Progenitor cell of endocrine pancreas (in vitro differentiated cells): Measurements from ENCODE around the gene KCNQ4. TPM values are rescaled to one million over a fixed set of nuclear protein-coding genes. Genes with fewer than 3 reads are reported as not detected.

Experiments
- DNase-seq: peaks from one replicate; pipeline ENCODE4 v3.0.0; 2021; ENCODE audit warnings: low spot score; ENCODE audit not compliant: unreplicated experiment
- H3K27ac Mint-ChIP-seq: 2 replicates; pipeline ENCODE4 v1.8.0; 2021; ENCODE audit warnings: mild to moderate bottlenecking, moderate library complexity, mixed read lengths
- H3K27me3 Mint-ChIP-seq: 2 replicates; pipeline ENCODE4 v1.8.0; 2021; ENCODE audit warnings: mixed read lengths
- H3K36me3 Mint-ChIP-seq: 2 replicates; pipeline ENCODE4 v1.8.0; 2022; ENCODE audit warnings: mixed read lengths; ENCODE audit not compliant: insufficient read depth
- H3K4me1 Mint-ChIP-seq: 2 replicates; pipeline ENCODE4 v1.8.0; 2021; ENCODE audit warnings: low read depth, mixed read lengths
- H3K4me3 Mint-ChIP-seq: 2 replicates; pipeline ENCODE4 v1.8.0; 2021; ENCODE audit warnings: low read depth, mild to moderate bottlenecking, moderate library complexity, mixed read lengths
- H3K9me3 Mint-ChIP-seq: 2 replicates; pipeline ENCODE4 v1.8.0; 2021; ENCODE audit warnings: low read depth, mixed read lengths
- total RNA-seq: library from RNA; stranded (reverse); gene quantifications from 2 replicates; pipeline ENCODE4 v1.2.1, GENCODE V29; 2021
- TF ChIP-seq, protein P1 (sequence below): fragments of 200-600 bp; sonication (generic); IDR thresholded peaks from one replicate; pipeline ENCODE4 v1.5.0; 2021; ENCODE audit warnings: antibody characterized with exemption, mild to moderate bottlenecking; ENCODE audit not compliant: unreplicated experiment

Gene KCNQ4
- total RNA-seq, 1 donor from 2014 or later, result 0.67 TPM

DNA sequence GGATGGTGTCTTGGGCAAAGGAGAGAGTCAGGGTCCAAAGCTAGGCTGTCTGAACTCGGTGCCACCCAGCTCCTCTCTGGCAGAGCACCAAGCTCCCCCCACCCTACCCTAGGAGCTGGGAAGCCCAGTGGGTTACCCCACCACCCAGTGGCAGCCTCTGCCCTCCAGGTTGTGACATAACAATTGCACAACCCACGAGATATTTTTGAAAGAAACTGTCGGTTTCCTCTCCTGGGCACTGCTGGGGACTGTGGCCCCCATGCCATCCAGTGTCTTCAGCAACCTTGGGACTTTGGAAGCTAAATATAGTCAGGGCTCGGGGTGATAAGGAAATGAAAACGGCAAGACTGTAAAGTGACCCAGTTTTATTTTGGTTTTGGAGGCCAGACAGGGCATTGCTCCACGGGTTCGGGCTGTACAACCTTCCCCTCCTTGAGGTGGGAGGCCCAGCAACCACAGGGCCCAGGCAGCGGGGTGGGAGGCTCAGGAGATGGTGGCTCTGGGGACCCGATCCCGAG, 77.2 kb downstream of the KCNQ4 start:
- Mint-ChIP-seq H3K36me3 (no peaks in the 10 kb centered on the region), H3K27ac (peak overlapping the region; percentile 93), H3K4me1 (peaks cover 30% of the 10 kb centered on the region), H3K4me3 (peak overlapping the region; percentile 81), H3K9me3 (no peaks in the 10 kb centered on the region), H3K27me3 (peaks cover 31% of the 10 kb centered on the region)
- TF ChIP-seq, protein P1, sequence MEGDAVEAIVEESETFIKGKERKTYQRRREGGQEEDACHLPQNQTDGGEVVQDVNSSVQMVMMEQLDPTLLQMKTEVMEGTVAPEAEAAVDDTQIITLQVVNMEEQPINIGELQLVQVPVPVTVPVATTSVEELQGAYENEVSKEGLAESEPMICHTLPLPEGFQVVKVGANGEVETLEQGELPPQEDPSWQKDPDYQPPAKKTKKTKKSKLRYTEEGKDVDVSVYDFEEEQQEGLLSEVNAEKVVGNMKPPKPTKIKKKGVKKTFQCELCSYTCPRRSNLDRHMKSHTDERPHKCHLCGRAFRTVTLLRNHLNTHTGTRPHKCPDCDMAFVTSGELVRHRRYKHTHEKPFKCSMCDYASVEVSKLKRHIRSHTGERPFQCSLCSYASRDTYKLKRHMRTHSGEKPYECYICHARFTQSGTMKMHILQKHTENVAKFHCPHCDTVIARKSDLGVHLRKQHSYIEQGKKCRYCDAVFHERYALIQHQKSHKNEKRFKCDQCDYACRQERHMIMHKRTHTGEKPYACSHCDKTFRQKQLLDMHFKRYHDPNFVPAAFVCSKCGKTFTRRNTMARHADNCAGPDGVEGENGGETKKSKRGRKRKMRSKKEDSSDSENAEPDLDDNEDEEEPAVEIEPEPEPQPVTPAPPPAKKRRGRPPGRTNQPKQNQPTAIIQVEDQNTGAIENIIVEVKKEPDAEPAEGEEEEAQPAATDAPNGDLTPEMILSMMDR, result no peak
- no peak for DNase-seq

- H3K4me1 Mint-ChIP-seq, result peaks cover 34% of the 10 kb centered on the region
- DNase-seq, result no peak
- H3K36me3 Mint-ChIP-seq, result no peaks in the 10 kb centered on the region
- H3K9me3 Mint-ChIP-seq, result no peaks in the 10 kb centered on the region
- TF ChIP-seq, protein P1, result no peak
- peaks cover 31% of the 10 kb centered on the region for H3K27me3 Mint-ChIP-seq
- H3K4me3 Mint-ChIP-seq, result peak overlapping the region; percentile 81
- H3K27ac Mint-ChIP-seq, result peak overlapping the region; percentile 93
These were observed 77.8 kb downstream of the KCNQ4 start for GRCh38 chr1:40861224-40862003.

GRCh38 chr1:40862008-40862863, 78.6 kb downstream of the KCNQ4 start, which contains the start of gene CITED4:
CITED4 (minus strand) TSS chr1:40862363; CDS start chr1:40862127, 236 bp downstream.
- TF ChIP-seq, protein P1, result peak; percentile 30
- H3K9me3 Mint-ChIP-seq, result no peaks in the 10 kb centered on the region
- H3K36me3 Mint-ChIP-seq, result no peaks in the 10 kb centered on the region
- peak within 1 kb of the TSS; percentile 98 for H3K27ac Mint-ChIP-seq
- peaks cover 37% of the 10 kb centered on the region for H3K4me1 Mint-ChIP-seq
- DNase-seq, result peak; percentile 94
- peak within 1 kb of the TSS; percentile 81 for H3K4me3 Mint-ChIP-seq
- peaks cover 25% of the 10 kb centered on the region for H3K27me3 Mint-ChIP-seq

GRCh38 chr1:40868051-40868723, 84.6 kb downstream of the KCNQ4 start:
- Mint-ChIP-seq H3K27ac (peak overlapping the region; percentile 8), H3K4me3 (no peak overlapping the region), H3K27me3 (peaks cover 1% of the 10 kb centered on the region), H3K9me3 (peaks cover 7% of the 10 kb centered on the region), H3K4me1 (peaks cover 23% of the 10 kb centered on the region), H3K36me3 (no peaks in the 10 kb centered on the region)
- no peak for DNase-seq
- TF ChIP-seq, protein P1, result no peak
